ENCODE results near the gene PI4KA. TPM values are rescaled to one million over a fixed set of nuclear protein-coding genes. Genes with fewer than 3 reads are reported as not detected.
"Not testable (repeated sequence)": the region's sequence is repeated elsewhere in the genome, so short reads cannot be mapped to it uniquely, and the experiment has no call there.

PI4KA gene
- total and polyA plus RNA-seq, 2 donors: 32.5 to 64.0 TPM

GRCh38 chr22:20685764-20686163, 172.8 kb downstream of the PI4KA start:
- not testable (repeated sequence) for H3K27ac ChIP-seq (ENCODE audit: low read depth in 1 of 2, low read length in 1 of 2); H3K4me1 ChIP-seq (ENCODE audit: control insufficient read depth in 2 of 2, insufficient read depth in 2 of 2, low read length in 2 of 2); H3K27me3 ChIP-seq (ENCODE audit: control insufficient read depth in 2 of 2, insufficient read depth in 1 of 2, low read length in 1 of 2); H3K4me3 ChIP-seq (ENCODE audit: low read length in 2 of 2); H3K9me3 ChIP-seq (ENCODE audit: control insufficient read depth in 2 of 2, insufficient read depth in 1 of 2, low read length in 1 of 2); DNase-seq (ENCODE audit: low read depth in 6 of 9, low spot score in 9 of 9); H3K36me3 ChIP-seq (ENCODE audit: control insufficient read depth in 2 of 2, insufficient read depth in 2 of 2, low read length in 1 of 2)
- 92% methylated on average over 11 of the region's 11 CpGs for WGBS

GRCh38 chr22:20678792-20679435, 179.7 kb downstream of the PI4KA start:
- H3K4me1 ChIP-seq (ENCODE audit: control insufficient read depth in 2 of 2, insufficient read depth in 2 of 2, low read length in 2 of 2); H3K36me3 ChIP-seq (ENCODE audit: control insufficient read depth in 2 of 2, insufficient read depth in 2 of 2, low read length in 1 of 2); DNase-seq (ENCODE audit: low read depth in 6 of 9, low spot score in 9 of 9); H3K27ac ChIP-seq (ENCODE audit: low read depth in 1 of 2, low read length in 1 of 2); H3K27me3 ChIP-seq (ENCODE audit: control insufficient read depth in 2 of 2, insufficient read depth in 1 of 2, low read length in 1 of 2); H3K9me3 ChIP-seq (ENCODE audit: control insufficient read depth in 2 of 2, insufficient read depth in 1 of 2, low read length in 1 of 2); H3K4me3 ChIP-seq (ENCODE audit: low read length in 2 of 2): not testable (repeated sequence)
- 95% methylated on average over 13 of the region's 13 CpGs for WGBS

- Histone ChIP-seq H3K9me3 (ENCODE audit: control insufficient read depth in 2 of 2, insufficient read depth in 1 of 2, low read length in 1 of 2) (no peaks in the 10 kb centered on the region), H3K4me3 (ENCODE audit: low read length in 2 of 2) (no peak overlapping the region), H3K36me3 (ENCODE audit: control insufficient read depth in 2 of 2, insufficient read depth in 2 of 2, low read length in 1 of 2) (no peaks in the 10 kb centered on the region), H3K27ac (ENCODE audit: low read depth in 1 of 2, low read length in 1 of 2) (no peak overlapping the region), H3K27me3 (ENCODE audit: control insufficient read depth in 2 of 2, insufficient read depth in 1 of 2, low read length in 1 of 2) (peaks cover 6 to 11% of the 10 kb centered on the region in 2 donors), H3K4me1 (ENCODE audit: control insufficient read depth in 2 of 2, insufficient read depth in 2 of 2, low read length in 2 of 2) (no peaks in the 10 kb centered on the region)
- DNase-seq (ENCODE audit: low read depth in 6 of 9, low spot score in 9 of 9): no peak
- WGBS: 98% methylated on average over 2 of the region's 2 CpGs
Measured at GRCh38 chr22:20677684-20678242, 180.8 kb downstream of the PI4KA start.

- not testable (repeated sequence) for H3K27ac ChIP-seq (ENCODE audit: low read depth in 1 of 2, low read length in 1 of 2); H3K4me1 ChIP-seq (ENCODE audit: control insufficient read depth in 2 of 2, insufficient read depth in 2 of 2, low read length in 2 of 2); H3K9me3 ChIP-seq (ENCODE audit: control insufficient read depth in 2 of 2, insufficient read depth in 1 of 2, low read length in 1 of 2); H3K4me3 ChIP-seq (ENCODE audit: low read length in 2 of 2); H3K36me3 ChIP-seq (ENCODE audit: control insufficient read depth in 2 of 2, insufficient read depth in 2 of 2, low read length in 1 of 2); DNase-seq (ENCODE audit: low read depth in 6 of 9, low spot score in 9 of 9)
- H3K27me3 ChIP-seq (ENCODE audit: control insufficient read depth in 2 of 2, insufficient read depth in 1 of 2, low read length in 1 of 2): peaks cover 14 to 29% of the 10 kb centered on the region in 2 donors
- 96% methylated on average over 1 of the region's 1 CpG for WGBS
Measured at GRCh38 chr22:20675613-20676012, 183.0 kb downstream of the PI4KA start.

GRCh38 chr22:20674998-20675397, 183.6 kb downstream of the PI4KA start:
- Histone ChIP-seq H3K36me3 (ENCODE audit: control insufficient read depth in 2 of 2, insufficient read depth in 2 of 2, low read length in 1 of 2) (no peaks in the 10 kb centered on the region), H3K9me3 (ENCODE audit: control insufficient read depth in 2 of 2, insufficient read depth in 1 of 2, low read length in 1 of 2) (no peaks in the 10 kb centered on the region), H3K27me3 (ENCODE audit: control insufficient read depth in 2 of 2, insufficient read depth in 1 of 2, low read length in 1 of 2) (peaks cover 18 to 34% of the 10 kb centered on the region in 2 donors), H3K4me1 (ENCODE audit: control insufficient read depth in 2 of 2, insufficient read depth in 2 of 2, low read length in 2 of 2) (no peaks in the 10 kb centered on the region), H3K4me3 (ENCODE audit: low read length in 2 of 2) (no peak overlapping the region), H3K27ac (ENCODE audit: low read depth in 1 of 2, low read length in 1 of 2) (no peak overlapping the region)
- no peak for DNase-seq (ENCODE audit: low read depth in 6 of 9, low spot score in 9 of 9)

- Histone ChIP-seq H3K27me3 (ENCODE audit: control insufficient read depth in 2 of 2, insufficient read depth in 1 of 2, low read length in 1 of 2) (peaks cover 18 to 40% of the 10 kb centered on the region in 2 donors), H3K4me3 (ENCODE audit: low read length in 2 of 2) (no peak overlapping the region), H3K9me3 (ENCODE audit: control insufficient read depth in 2 of 2, insufficient read depth in 1 of 2, low read length in 1 of 2) (no peaks in the 10 kb centered on the region), H3K27ac (ENCODE audit: low read depth in 1 of 2, low read length in 1 of 2) (no peak overlapping the region), H3K36me3 (ENCODE audit: control insufficient read depth in 2 of 2, insufficient read depth in 2 of 2, low read length in 1 of 2) (no peaks in the 10 kb centered on the region), H3K4me1 (ENCODE audit: control insufficient read depth in 2 of 2, insufficient read depth in 2 of 2, low read length in 2 of 2) (no peaks in the 10 kb centered on the region)
- 91% methylated on average over 5 of the region's 5 CpGs for WGBS
- DNase-seq (ENCODE audit: low read depth in 6 of 9, low spot score in 9 of 9): no peak
Measured at GRCh38 chr22:20673295-20674195, 185.1 kb downstream of the PI4KA start.

GRCh38 chr22:20672732-20673131, 185.9 kb downstream of the PI4KA start:
- peaks cover 18 to 44% of the 10 kb centered on the region in 2 donors for H3K27me3 ChIP-seq (ENCODE audit: control insufficient read depth in 2 of 2, insufficient read depth in 1 of 2, low read length in 1 of 2)
- H3K4me1 ChIP-seq (ENCODE audit: control insufficient read depth in 2 of 2, insufficient read depth in 2 of 2, low read length in 2 of 2): no peaks in the 10 kb centered on the region
- no peak overlapping the region for H3K4me3 ChIP-seq (ENCODE audit: low read length in 2 of 2)
- no peak overlapping the region for H3K27ac ChIP-seq (ENCODE audit: low read depth in 1 of 2, low read length in 1 of 2)
- no peak for DNase-seq (ENCODE audit: low read depth in 6 of 9, low spot score in 9 of 9)
- 90% methylated on average over 3 of the region's 3 CpGs for WGBS
- H3K9me3 ChIP-seq (ENCODE audit: control insufficient read depth in 2 of 2, insufficient read depth in 1 of 2, low read length in 1 of 2): no peaks in the 10 kb centered on the region
- H3K36me3 ChIP-seq (ENCODE audit: control insufficient read depth in 2 of 2, insufficient read depth in 2 of 2, low read length in 1 of 2): no peaks in the 10 kb centered on the region

GRCh38 chr22:20672082-20672424, 186.6 kb downstream of the PI4KA start:
- Histone ChIP-seq H3K4me3 (ENCODE audit: low read length in 2 of 2) (no peak overlapping the region), H3K4me1 (ENCODE audit: control insufficient read depth in 2 of 2, insufficient read depth in 2 of 2, low read length in 2 of 2) (no peaks in the 10 kb centered on the region), H3K27ac (ENCODE audit: low read depth in 1 of 2, low read length in 1 of 2) (no peak overlapping the region), H3K9me3 (ENCODE audit: control insufficient read depth in 2 of 2, insufficient read depth in 1 of 2, low read length in 1 of 2) (no peaks in the 10 kb centered on the region), H3K27me3 (ENCODE audit: control insufficient read depth in 2 of 2, insufficient read depth in 1 of 2, low read length in 1 of 2) (peaks cover 18 to 44% of the 10 kb centered on the region in 2 donors), H3K36me3 (ENCODE audit: control insufficient read depth in 2 of 2, insufficient read depth in 2 of 2, low read length in 1 of 2) (no peaks in the 10 kb centered on the region)
- WGBS: 92% methylated on average over 5 of the region's 5 CpGs
- DNase-seq (ENCODE audit: low read depth in 6 of 9, low spot score in 9 of 9): no peak

- no peaks in the 10 kb centered on the region for H3K4me1 ChIP-seq (ENCODE audit: control insufficient read depth in 2 of 2, insufficient read depth in 2 of 2, low read length in 2 of 2)
- H3K9me3 ChIP-seq (ENCODE audit: control insufficient read depth in 2 of 2, insufficient read depth in 1 of 2, low read length in 1 of 2): no peaks in the 10 kb centered on the region
- H3K4me3 ChIP-seq (ENCODE audit: low read length in 2 of 2): no peak overlapping the region
- WGBS: 83% methylated on average over 6 of the region's 6 CpGs
- no peak for DNase-seq (ENCODE audit: low read depth in 6 of 9, low spot score in 9 of 9)
- no peak overlapping the region for H3K27ac ChIP-seq (ENCODE audit: low read depth in 1 of 2, low read length in 1 of 2)
- H3K27me3 ChIP-seq (ENCODE audit: control insufficient read depth in 2 of 2, insufficient read depth in 1 of 2, low read length in 1 of 2): peaks cover 18 to 44% of the 10 kb centered on the region in 2 donors
- no peaks in the 10 kb centered on the region for H3K36me3 ChIP-seq (ENCODE audit: control insufficient read depth in 2 of 2, insufficient read depth in 2 of 2, low read length in 1 of 2)
Measured at GRCh38 chr22:20671409-20672081, 187.1 kb downstream of the PI4KA start.

All from thymus (tissue), 11 donors.